GM21381 (cell line): ENCODE measurements around the gene GDF7.

Experiments
- ATAC-seq: cut with Tn5 transposase; IDR thresholded peaks from one replicate; pipeline ENCODE4 v1.9.1; 2021; ENCODE audit warnings: mild to moderate bottlenecking, moderate library complexity; ENCODE audit not compliant: unreplicated experiment

The GDF7 gene

GRCh38 chr2:20643060-20643459 is 23.9 kb upstream of the GDF7 start:
- no peak for ATAC-seq

GRCh38 chr2:20643826-20644225 is 23.1 kb upstream of the GDF7 start:
- ATAC-seq = no peak

GRCh38 chr2:20645301-20645701 is 21.6 kb upstream of the GDF7 start:
- ATAC-seq = no peak

GRCh38 chr2:20645761-20646160 is 21.2 kb upstream of the GDF7 start:
- no peak for ATAC-seq

GRCh38 chr2:20646446-20646845 is 20.5 kb upstream of the GDF7 start:
- no peak for ATAC-seq

GRCh38 chr2:20647211-20647610 is 19.7 kb upstream of the GDF7 start:
- ATAC-seq = no peak

GRCh38 chr2:20647738-20648137 is 19.2 kb upstream of the GDF7 start:
- no peak for ATAC-seq

- no peak for ATAC-seq
Measured at GRCh38 chr2:20648206-20648605, 18.7 kb upstream of the GDF7 start.

- ATAC-seq = no peak
Measured at GRCh38 chr2:20648831-20649230, 18.1 kb upstream of the GDF7 start.

GRCh38 chr2:20649576-20649975 is 17.4 kb upstream of the GDF7 start:
- no peak for ATAC-seq

GRCh38 chr2:20649976-20650375 is 17.0 kb upstream of the GDF7 start:
- ATAC-seq = no peak

- ATAC-seq = peak; percentile 1
Measured at GRCh38 chr2:20650393-20650876, 16.5 kb upstream of the GDF7 start.

GRCh38 chr2:20650877-20651730 is 15.8 kb upstream of the GDF7 start, which contains the start of gene HS1BP3:
TSS of gene HS1BP3 (minus strand) at chr2:20651098. CDS start at chr2:20651063, 35 bp downstream.
- peak; percentile 99 for ATAC-seq

GRCh38 chr2:20651731-20652099 is 15.2 kb upstream of the GDF7 start:
- no peak for ATAC-seq

- ATAC-seq = no peak
Measured at GRCh38 chr2:20652141-20652540, 14.8 kb upstream of the GDF7 start.

GRCh38 chr2:20652673-20653575 is 14.0 kb upstream of the GDF7 start:
- no peak for ATAC-seq

- ATAC-seq = no peak
Measured at GRCh38 chr2:20653695-20654534, 13.0 kb upstream of the GDF7 start.

GRCh38 chr2:20654535-20654813 is 12.5 kb upstream of the GDF7 start:
- no peak for ATAC-seq

GRCh38 chr2:20656561-20656960 is 10.4 kb upstream of the GDF7 start:
- ATAC-seq = no peak

- no peak for ATAC-seq
Measured at GRCh38 chr2:20657522-20658235, 9.3 kb upstream of the GDF7 start.
